ENCODE data around the gene GRWD1.

GRCh38 chr19:48450441-48450840, 4.7 kb downstream of the GRWD1 start:
- TF ChIP-seq EZH2 (IDR thresholded peaks at IDR 0.05), result no peak
- TF ChIP-seq, protein P1, sequence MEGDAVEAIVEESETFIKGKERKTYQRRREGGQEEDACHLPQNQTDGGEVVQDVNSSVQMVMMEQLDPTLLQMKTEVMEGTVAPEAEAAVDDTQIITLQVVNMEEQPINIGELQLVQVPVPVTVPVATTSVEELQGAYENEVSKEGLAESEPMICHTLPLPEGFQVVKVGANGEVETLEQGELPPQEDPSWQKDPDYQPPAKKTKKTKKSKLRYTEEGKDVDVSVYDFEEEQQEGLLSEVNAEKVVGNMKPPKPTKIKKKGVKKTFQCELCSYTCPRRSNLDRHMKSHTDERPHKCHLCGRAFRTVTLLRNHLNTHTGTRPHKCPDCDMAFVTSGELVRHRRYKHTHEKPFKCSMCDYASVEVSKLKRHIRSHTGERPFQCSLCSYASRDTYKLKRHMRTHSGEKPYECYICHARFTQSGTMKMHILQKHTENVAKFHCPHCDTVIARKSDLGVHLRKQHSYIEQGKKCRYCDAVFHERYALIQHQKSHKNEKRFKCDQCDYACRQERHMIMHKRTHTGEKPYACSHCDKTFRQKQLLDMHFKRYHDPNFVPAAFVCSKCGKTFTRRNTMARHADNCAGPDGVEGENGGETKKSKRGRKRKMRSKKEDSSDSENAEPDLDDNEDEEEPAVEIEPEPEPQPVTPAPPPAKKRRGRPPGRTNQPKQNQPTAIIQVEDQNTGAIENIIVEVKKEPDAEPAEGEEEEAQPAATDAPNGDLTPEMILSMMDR (IDR thresholded peaks at IDR 0.05 in 2 of 3, conservative IDR thresholded peaks at IDR 0.05 in 1 of 3; ENCODE audit: borderline replicate concordance in 1 of 3, insufficient read depth in 1 of 3, low read depth in 2 of 3, low read length in 2 of 3), result no peak
- TF ChIP-seq SIN3A (IDR thresholded peaks at IDR 0.05; ENCODE audit: low read depth), result no peak
- TF ChIP-seq POLR2A (IDR thresholded peaks at IDR 0.05; ENCODE audit: borderline replicate concordance, extremely low read depth, insufficient read depth, insufficient read length), result no peak
- TF ChIP-seq ZFX (IDR thresholded peaks at IDR 0.05), result no peak
- no peak for TF ChIP-seq EZH2phosphoT487 (IDR thresholded peaks at IDR 0.05; ENCODE audit: borderline replicate concordance)
- TF ChIP-seq, protein P2, sequence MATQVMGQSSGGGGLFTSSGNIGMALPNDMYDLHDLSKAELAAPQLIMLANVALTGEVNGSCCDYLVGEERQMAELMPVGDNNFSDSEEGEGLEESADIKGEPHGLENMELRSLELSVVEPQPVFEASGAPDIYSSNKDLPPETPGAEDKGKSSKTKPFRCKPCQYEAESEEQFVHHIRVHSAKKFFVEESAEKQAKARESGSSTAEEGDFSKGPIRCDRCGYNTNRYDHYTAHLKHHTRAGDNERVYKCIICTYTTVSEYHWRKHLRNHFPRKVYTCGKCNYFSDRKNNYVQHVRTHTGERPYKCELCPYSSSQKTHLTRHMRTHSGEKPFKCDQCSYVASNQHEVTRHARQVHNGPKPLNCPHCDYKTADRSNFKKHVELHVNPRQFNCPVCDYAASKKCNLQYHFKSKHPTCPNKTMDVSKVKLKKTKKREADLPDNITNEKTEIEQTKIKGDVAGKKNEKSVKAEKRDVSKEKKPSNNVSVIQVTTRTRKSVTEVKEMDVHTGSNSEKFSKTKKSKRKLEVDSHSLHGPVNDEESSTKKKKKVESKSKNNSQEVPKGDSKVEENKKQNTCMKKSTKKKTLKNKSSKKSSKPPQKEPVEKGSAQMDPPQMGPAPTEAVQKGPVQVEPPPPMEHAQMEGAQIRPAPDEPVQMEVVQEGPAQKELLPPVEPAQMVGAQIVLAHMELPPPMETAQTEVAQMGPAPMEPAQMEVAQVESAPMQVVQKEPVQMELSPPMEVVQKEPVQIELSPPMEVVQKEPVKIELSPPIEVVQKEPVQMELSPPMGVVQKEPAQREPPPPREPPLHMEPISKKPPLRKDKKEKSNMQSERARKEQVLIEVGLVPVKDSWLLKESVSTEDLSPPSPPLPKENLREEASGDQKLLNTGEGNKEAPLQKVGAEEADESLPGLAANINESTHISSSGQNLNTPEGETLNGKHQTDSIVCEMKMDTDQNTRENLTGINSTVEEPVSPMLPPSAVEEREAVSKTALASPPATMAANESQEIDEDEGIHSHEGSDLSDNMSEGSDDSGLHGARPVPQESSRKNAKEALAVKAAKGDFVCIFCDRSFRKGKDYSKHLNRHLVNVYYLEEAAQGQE (IDR thresholded peaks at IDR 0.05; ENCODE audit: low read depth), result no peak
- no peak for TF ChIP-seq SP1 (IDR thresholded peaks at IDR 0.05; ENCODE audit: low read depth)
- TF ChIP-seq YY1 (IDR thresholded peaks at IDR 0.05; ENCODE audit: extremely low read depth, insufficient replicate concordance, low read depth, low read length), result no peak
- TF ChIP-seq CEBPB (IDR thresholded peaks at IDR 0.05; ENCODE audit: low read depth), result no peak
- TF ChIP-seq SRF (IDR thresholded peaks at IDR 0.05; ENCODE audit: low read depth), result no peak
